ENCODE measurements around the gene OR5M10.
"Not testable (repeated sequence)": the region's sequence is repeated elsewhere in the genome, so short reads cannot be mapped to it uniquely, and the experiment has no call there.

The OR5M10 gene

GRCh38 chr11:56577621-56578020 lies at the start of gene OR5M10:
TSS of gene OR5M10 (minus strand) at chr11:56577721. CDS start at chr11:56577721, 0 bp downstream.
- DNase-seq, result no peak

- DNase-seq, result no peak
These were observed 48.4 kb upstream of the OR5M10 start for GRCh38 chr11:56625946-56626345.

DNA sequence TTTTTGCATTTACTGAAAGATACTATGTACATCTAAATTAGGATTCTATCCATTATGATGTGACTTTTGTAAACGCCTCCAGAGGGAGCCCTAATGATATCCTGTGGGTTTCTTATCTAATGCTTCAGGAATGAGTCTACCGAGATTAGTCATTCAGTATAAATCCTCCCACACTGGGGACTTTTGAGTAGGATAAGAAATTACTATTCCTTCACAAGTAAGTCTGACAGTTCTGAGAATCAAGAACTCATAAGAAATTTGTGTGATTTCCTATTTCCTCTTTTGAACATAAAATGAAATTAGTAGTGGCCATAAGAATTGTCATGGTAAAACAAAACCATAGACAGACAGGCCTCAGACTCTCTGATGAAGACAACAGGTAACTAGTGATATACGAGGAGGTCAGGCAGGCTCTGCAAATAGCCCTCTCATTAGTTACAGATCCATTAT lies 47.2 kb upstream of the OR5M10 start:
- DNase-seq, result peak; percentile 32

DNA sequence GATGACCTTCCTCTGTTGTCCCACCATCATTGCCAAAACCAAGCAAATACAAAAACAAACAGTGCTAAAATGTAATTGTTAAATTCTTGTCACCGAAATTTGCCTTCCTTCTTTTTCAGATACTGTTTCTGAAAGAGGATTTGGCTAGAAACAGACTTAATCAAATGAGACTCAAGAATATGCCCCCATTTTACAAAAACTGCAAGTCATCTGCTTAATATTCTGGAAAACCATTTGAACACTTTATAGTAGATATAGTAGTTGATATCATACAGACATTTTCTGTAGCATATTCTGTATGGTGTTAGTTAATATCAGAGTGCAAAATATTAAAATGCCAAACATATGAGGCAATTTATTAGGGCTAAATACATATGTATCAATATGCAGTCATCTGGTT lies 33.7 kb upstream of the OR5M10 start:
- DNase-seq, result no peak

GRCh38 chr11:56592088-56592717 lies 14.7 kb upstream of the OR5M10 start:
- DNase-seq, result not testable (repeated sequence)

DNA sequence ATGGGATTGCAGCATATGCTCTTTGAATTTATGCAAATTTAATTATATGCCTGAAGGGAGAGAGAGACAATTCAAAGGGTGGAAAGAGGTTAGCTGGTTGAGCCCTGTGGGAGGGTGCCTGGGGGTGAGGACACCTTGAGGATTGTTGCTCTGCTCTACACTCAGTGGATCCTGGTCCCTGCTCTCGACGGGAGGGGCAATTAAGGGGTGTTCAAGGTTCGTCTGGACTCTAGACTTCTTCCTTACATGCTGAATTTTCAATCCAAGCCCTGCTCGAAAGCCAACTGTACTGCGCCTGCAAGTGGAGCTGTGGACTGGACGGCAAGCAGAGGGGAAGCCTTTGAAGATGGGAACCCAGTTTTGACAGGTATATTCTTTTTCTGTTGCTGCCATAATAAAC lies 18.9 kb downstream of the OR5M10 start:
- no peak for DNase-seq

GRCh38 chr11:56554691-56555090 lies 22.8 kb downstream of the OR5M10 start:
- DNase-seq, result not testable (repeated sequence)

DNA sequence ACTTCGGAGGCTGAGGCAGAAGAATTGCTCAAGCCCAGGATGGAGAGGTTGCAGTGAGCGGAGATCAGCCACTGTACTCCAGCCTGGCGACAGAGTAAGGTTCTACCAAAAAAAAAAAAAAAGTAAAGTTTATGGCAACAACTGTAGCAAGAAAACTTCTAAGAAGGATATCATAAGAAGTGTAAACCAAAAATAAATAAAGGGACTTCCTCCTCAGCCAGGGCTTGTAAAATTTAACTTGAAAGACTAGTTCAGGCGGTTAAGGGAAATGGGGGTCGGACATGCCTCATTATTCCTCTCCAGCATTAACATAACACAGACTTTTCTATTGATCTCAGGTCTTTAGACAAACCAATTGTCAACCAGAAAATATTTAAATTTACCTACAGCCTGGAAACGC lies 32.0 kb downstream of the OR5M10 start:
- no peak for DNase-seq

GRCh38 chr11:56543739-56544138 lies 33.8 kb downstream of the OR5M10 start:
- DNase-seq, result no peak

DNA sequence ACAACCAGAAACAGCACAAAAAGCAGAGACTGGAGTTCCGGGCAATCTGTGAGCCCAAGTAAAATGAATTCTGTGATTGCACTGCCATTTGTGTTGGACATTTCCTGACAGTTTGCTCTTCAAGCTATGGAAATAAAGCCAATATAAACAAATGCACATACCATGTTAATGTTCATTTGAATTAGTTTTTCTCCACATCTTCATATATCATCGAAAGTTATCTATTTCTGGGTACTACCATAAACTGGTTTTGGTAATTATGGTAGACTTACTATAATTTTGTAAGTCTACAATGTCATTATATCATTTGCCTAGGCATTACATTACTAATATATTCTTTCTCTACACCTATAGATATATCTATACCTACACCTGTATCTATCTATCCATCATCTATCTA lies 34.4 kb downstream of the OR5M10 start, which contains the start of gene OR5M11:
Gene OR5M11, minus strand, starts transcription at position 101 of the 400 bp plus-strand sequence. Its CDS starts 0 bp downstream, at position 101.
- no peak for DNase-seq

- no peak for DNase-seq
These were observed 44.3 kb downstream of the OR5M10 start for GRCh38 chr11:56533054-56533740.

GRCh38 chr11:56531856-56532255 lies 45.7 kb downstream of the OR5M10 start:
- DNase-seq, result no peak

Measured in fibroblast of upper back skin (primary cell).